ENCODE measurements around the gene AQP9. TPM values are rescaled to one million over a fixed set of nuclear protein-coding genes. Genes with fewer than 3 reads are reported as not detected.

AQP9 gene
- total RNA-seq, 1 donor from 2014 or later = not detected

- Mint-ChIP-seq H3K4me3 (ENCODE audit: unreplicated experiment) (no peak overlapping the region), H3K36me3 (ENCODE audit: low read depth, unreplicated experiment) (no peaks in the 10 kb centered on the region), H3K9me3 (ENCODE audit: unreplicated experiment) (no peaks in the 10 kb centered on the region), H3K27me3 (ENCODE audit: unreplicated experiment) (no peaks in the 10 kb centered on the region), H3K27ac (ENCODE audit: unreplicated experiment) (no peak overlapping the region), H3K4me1 (ENCODE audit: unreplicated experiment) (peaks cover 7% of the 10 kb centered on the region)
- peak; percentile 69 for TF ChIP-seq CTCF (IDR thresholded peaks at IDR 0.05; ENCODE audit: unreplicated experiment)
- peak; percentile 39 for DNase-seq (ENCODE audit: low spot score)
These were observed 74.8 kb downstream of the AQP9 start for GRCh38 chr15:58212909-58213526.

DNA sequence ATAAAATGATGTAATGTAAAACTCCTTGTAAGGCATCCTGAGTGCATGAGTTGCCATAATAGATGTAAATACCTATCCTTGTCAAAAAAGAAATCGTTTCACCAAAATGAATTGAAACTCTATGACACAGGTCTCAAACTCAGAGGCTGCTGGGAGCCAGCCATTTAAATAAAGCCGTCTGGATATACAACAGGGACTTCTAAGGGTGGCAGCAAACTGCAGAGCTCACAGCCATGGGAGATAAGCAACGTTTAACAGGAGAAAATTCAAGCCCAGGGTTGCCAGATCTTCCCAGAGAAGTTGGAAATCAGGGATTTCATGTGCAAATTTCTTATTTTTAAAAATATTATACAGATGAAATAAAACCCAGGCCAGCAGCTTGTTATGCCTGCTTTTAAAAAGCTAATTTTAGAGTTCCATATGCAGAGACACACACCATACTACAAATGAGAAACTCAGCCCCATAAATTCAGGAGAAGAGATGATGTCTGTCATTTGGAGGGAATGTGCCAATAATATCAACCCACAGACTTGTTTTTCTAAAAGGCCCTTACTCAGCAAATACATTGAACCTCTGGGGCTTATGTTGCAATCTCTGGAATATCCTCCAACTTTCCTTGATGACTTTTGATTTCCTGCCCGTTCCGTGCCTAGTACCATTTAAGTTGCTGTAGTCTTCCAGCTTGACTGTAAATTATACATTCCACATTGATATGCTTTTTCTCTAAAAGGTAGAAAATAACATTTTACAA lies 75.6 kb downstream of the AQP9 start:
- no peak for DNase-seq (ENCODE audit: low spot score)
- no peak overlapping the region for H3K4me3 Mint-ChIP-seq (ENCODE audit: unreplicated experiment)
- peaks cover 7% of the 10 kb centered on the region for H3K4me1 Mint-ChIP-seq (ENCODE audit: unreplicated experiment)
- no peak for TF ChIP-seq CTCF (IDR thresholded peaks at IDR 0.05; ENCODE audit: unreplicated experiment)
- no peak overlapping the region for H3K27ac Mint-ChIP-seq (ENCODE audit: unreplicated experiment)
- H3K27me3 Mint-ChIP-seq (ENCODE audit: unreplicated experiment) = no peaks in the 10 kb centered on the region
- no peaks in the 10 kb centered on the region for H3K36me3 Mint-ChIP-seq (ENCODE audit: low read depth, unreplicated experiment)
- no peaks in the 10 kb centered on the region for H3K9me3 Mint-ChIP-seq (ENCODE audit: unreplicated experiment)

- no peak for DNase-seq (ENCODE audit: low spot score)
- H3K36me3 Mint-ChIP-seq (ENCODE audit: low read depth, unreplicated experiment) = no peaks in the 10 kb centered on the region
- H3K9me3 Mint-ChIP-seq (ENCODE audit: unreplicated experiment) = no peaks in the 10 kb centered on the region
- no peak overlapping the region for H3K4me3 Mint-ChIP-seq (ENCODE audit: unreplicated experiment)
- no peak overlapping the region for H3K27ac Mint-ChIP-seq (ENCODE audit: unreplicated experiment)
- TF ChIP-seq CTCF (IDR thresholded peaks at IDR 0.05; ENCODE audit: unreplicated experiment) = no peak
- peaks cover 5% of the 10 kb centered on the region for H3K4me1 Mint-ChIP-seq (ENCODE audit: unreplicated experiment)
- H3K27me3 Mint-ChIP-seq (ENCODE audit: unreplicated experiment) = no peaks in the 10 kb centered on the region
These were observed 76.6 kb downstream of the AQP9 start for GRCh38 chr15:58214591-58215340.

DNA sequence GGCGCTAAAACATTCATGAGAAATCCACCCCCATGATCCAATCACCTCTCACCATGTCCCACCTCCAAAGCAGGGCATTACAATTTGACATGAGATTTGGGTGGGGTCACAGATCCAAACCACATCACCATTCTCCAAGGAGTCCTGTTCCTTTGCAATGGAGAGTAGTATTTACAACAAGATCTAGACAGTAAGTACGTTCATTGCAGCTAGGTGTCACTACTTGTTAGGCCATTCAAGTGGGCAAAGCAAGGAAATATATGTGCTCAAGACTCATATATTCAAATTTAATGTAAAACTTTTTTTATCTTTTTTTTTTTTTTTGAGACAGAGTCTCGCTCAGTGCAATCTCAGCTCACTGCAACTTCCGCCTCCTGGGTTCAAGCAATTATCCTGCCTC lies 79.3 kb downstream of the AQP9 start:
- Mint-ChIP-seq H3K9me3 (ENCODE audit: unreplicated experiment) (no peaks in the 10 kb centered on the region), H3K4me1 (ENCODE audit: unreplicated experiment) (peaks cover 4% of the 10 kb centered on the region), H3K36me3 (ENCODE audit: low read depth, unreplicated experiment) (no peaks in the 10 kb centered on the region), H3K27me3 (ENCODE audit: unreplicated experiment) (no peaks in the 10 kb centered on the region), H3K27ac (ENCODE audit: unreplicated experiment) (no peak overlapping the region), H3K4me3 (ENCODE audit: unreplicated experiment) (no peak overlapping the region)
- no peak for TF ChIP-seq CTCF (IDR thresholded peaks at IDR 0.05; ENCODE audit: unreplicated experiment)
- DNase-seq (ENCODE audit: low spot score) = no peak

Measured in endothelial cell (in vitro differentiated cells).